AG04449 (cell line): ENCODE results near the gene PRMT7.

Experiments
- CTCF ChIA-PET: fragments of 350-600 bp; formaldehyde crosslinking; extraction: SDS; loops from one replicate; lab custom pipeline; 2021; ENCODE audit warnings: antibody characterized with exemption; lab: Yijun Ruan, JAX
- POLR2A ChIA-PET: fragments of 400-600, 350-600 bp; formaldehyde crosslinking; extraction: SDS; loops from one replicate; lab custom pipeline; 2020; ENCODE audit warnings: antibody characterized with exemption, inconsistent platforms; lab: Yijun Ruan, JAX
- DNase-seq: peaks from one replicate; pipeline ENCODE4 v3.0.0-alpha.2; 2010; ENCODE audit warnings: low read depth, low spot score
- H3K4me3 ChIP-seq: 2 replicates; pipeline ENCODE4 v1.5.1; 2011; ENCODE audit warnings: low read depth, mild to moderate bottlenecking, control low read depth, low read length
- CTCF ChIP-seq: IDR thresholded peaks from one replicate; pipeline ENCODE4 v1.5.1; 2011; ENCODE audit warnings: mild to moderate bottlenecking, moderate library complexity, low read length, control low read depth, inconsistent platforms; ENCODE audit not compliant: insufficient read depth; ENCODE audit errors: missing control alignments

Gene PRMT7

DNA sequence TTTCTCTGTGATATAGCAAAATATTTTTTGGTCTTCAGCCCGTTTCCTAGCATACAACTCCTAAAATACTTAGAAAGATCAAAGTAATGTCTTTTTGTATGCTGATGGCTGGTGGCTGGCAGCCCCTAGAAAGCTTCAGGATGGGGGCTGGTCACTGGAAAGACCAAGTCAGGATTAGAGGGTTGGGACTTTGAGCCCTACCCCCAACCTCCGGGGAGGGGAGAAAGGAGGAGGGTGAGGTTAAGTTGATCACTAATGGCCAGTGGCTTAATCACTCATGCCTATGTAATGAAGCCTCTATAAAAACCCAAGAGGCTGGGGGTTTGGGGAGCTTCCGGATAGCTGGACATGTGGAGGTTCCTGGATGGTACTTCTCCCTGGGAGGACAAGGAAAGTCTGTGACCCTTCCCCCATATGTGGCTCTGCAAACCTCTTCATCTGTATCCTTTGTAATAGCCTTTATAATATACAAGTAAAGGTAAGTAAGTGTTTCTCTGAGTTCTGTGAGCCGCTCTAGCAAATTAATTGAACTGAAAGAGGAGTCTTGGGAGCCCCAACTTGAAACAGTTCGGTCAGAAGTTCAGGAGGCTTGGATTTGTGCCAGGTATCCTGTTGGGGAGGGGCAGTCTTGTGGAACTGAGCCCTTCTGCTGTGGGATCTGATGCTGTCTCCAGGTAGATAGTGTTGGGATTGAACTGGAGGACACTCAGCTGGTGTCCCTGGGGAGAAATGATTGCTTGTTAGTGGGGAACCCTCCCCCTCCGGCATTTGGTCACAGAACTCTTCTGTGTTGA lies 43.0 kb upstream of the PRMT7 start:
- CTCF ChIA-PET = interaction anchor here (0.9 to 3.0 kb wide), 3 partner anchors 17 to 65 kb away, joined by 3 to 12 read pairs (median 3); no protein-coding TSS in a partner anchor
- POLR2A ChIA-PET = no interaction called here
- H3K4me3 ChIP-seq = no peak overlapping the region
- no peak for DNase-seq
- no peak for TF ChIP-seq CTCF

DNA sequence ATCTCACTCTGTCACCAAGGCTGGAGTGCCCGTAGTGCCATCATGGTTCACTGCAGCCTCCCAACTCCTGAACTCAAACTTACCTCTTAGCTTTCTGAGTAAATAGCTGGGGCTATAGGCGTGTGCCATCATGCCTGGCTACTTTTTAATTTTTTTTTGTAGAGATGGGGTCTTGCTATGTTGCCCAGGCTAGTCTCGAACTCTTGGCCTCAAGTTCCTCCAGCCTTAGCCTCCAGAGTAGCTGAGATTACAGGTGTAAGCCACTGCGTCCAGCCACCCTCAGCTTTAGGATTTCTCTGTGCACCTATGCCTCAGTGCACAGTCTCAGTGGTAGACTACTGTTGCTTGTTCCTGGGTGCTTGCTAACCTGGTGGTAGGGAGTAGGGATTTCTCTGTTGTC lies 41.0 kb upstream of the PRMT7 start:
- ChIA-PET CTCF (interaction anchor here (1.5 to 14.7 kb wide), 4 partner anchors 8 to 60 kb away, joined by 3 to 126 read pairs (median 11); partner anchors contain the start of gene SLC7A6), POLR2A (no interaction called here)
- TF ChIP-seq CTCF = no peak
- DNase-seq = no peak
- H3K4me3 ChIP-seq = no peak overlapping the region

GRCh38 chr16:68270353-68270752 lies 40.5 kb upstream of the PRMT7 start:
- POLR2A ChIA-PET = no interaction called here
- DNase-seq = no peak
- CTCF ChIA-PET = interaction anchor here (1.3 to 14.7 kb wide), 5 partner anchors 8 to 59 kb away, joined by 3 to 126 read pairs (median 3); partner anchors contain the start of genes PLA2G15 and SLC7A6

GRCh38 chr16:68272507-68273209 lies 38.2 kb upstream of the PRMT7 start:
- POLR2A ChIA-PET = interaction anchor here (1.1 to 1.2 kb wide), 2 partner anchors 9 to 10 kb away, joined by 3 to 4 read pairs; partner anchors contain the start of gene SLC7A6

More at GRCh38 chr16:68270353-68270752, 40.5 kb upstream of the PRMT7 start:
- no peak for TF ChIP-seq CTCF
- H3K4me3 ChIP-seq = no peak overlapping the region

GRCh38 chr16:68273459-68273858 lies 37.4 kb upstream of the PRMT7 start:
- no peak for DNase-seq
- CTCF ChIA-PET = interaction anchor here (1.4 to 14.7 kb wide), 3 partner anchors 11 to 56 kb away, joined by 3 to 126 read pairs (median 19); partner anchors contain the start of gene SLC7A6
- no peak for TF ChIP-seq CTCF
- POLR2A ChIA-PET = interaction anchor here (1.1 to 1.2 kb wide), 2 partner anchors 9 kb away, joined by 3 to 4 read pairs; partner anchors contain the start of gene SLC7A6
- H3K4me3 ChIP-seq = no peak overlapping the region

More at GRCh38 chr16:68272507-68273209, 38.2 kb upstream of the PRMT7 start:
- no peak for DNase-seq
- no peak overlapping the region for H3K4me3 ChIP-seq
- CTCF ChIA-PET = interaction anchor here (1.4 to 14.7 kb wide), 4 partner anchors 10 to 57 kb away, joined by 3 to 126 read pairs (median 11); partner anchors contain the start of gene SLC7A6
- TF ChIP-seq CTCF = no peak
